ENCODE measurements around the gene PHLDB1.

The PHLDB1 gene

DNA sequence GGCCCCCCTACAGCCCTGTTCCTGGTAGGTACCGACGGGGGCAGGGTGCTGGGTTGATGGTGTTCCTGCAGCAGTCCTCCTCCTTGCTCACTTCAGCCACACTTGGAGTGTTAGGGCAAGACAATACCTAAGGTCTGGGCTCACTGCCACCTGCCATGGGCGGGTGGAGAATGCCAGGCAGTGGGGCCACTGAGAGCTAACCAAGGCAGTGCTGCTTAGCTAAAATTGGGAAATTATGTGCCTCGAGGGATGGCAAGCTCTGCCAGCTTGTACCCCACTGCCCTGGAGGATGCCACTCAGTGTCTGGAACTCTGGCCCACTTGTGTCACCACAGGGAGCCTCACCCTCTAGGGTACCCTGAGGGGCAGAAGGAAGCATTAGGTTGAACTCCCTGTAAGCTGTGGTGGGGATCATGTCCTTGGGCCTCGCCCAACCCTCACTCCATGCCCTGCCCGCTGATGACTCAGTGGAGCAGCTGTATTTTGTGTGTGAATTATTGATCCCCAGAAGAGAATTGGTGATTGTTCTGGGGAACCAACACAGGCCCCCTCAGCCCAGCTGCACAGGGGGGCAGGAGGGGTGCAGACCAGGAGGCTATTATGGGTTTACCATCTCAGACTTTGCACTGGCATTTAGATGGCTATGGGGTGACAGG lies 17.7 kb downstream of the PHLDB1 start:
- TF ChIP-seq, protein P1, sequence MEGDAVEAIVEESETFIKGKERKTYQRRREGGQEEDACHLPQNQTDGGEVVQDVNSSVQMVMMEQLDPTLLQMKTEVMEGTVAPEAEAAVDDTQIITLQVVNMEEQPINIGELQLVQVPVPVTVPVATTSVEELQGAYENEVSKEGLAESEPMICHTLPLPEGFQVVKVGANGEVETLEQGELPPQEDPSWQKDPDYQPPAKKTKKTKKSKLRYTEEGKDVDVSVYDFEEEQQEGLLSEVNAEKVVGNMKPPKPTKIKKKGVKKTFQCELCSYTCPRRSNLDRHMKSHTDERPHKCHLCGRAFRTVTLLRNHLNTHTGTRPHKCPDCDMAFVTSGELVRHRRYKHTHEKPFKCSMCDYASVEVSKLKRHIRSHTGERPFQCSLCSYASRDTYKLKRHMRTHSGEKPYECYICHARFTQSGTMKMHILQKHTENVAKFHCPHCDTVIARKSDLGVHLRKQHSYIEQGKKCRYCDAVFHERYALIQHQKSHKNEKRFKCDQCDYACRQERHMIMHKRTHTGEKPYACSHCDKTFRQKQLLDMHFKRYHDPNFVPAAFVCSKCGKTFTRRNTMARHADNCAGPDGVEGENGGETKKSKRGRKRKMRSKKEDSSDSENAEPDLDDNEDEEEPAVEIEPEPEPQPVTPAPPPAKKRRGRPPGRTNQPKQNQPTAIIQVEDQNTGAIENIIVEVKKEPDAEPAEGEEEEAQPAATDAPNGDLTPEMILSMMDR (IDR thresholded peaks at IDR 0.05; ENCODE audit: low read depth, low read length, missing control alignments) = no peak
- no peak overlapping the region for H3K4me3 ChIP-seq (replicated peaks; ENCODE audit: low read depth, low read length)
- no peak for DNase-seq (ENCODE audit: extremely low read depth, low read depth)

DNA sequence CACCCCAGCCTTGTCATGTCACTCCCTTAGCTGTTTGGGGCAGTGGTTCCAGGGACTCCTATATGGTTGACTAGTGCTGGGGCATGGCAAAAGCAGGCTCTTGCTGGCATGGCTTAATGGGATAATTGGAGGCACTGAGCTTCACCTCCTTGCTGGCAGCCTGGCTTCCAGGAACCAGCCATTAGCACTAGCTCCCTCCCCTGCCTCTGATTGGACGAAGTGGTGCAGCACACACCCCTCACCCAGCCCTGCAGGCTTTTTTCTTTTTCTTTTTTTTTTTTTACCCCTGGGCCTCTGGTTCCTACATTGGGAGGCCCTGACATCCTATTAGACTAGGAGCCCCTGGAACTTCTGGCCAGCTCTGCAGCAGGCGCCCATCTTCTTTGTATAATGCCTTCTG lies 18.6 kb downstream of the PHLDB1 start:
- TF ChIP-seq, protein P1 (IDR thresholded peaks at IDR 0.05; ENCODE audit: low read depth, low read length, missing control alignments) = no peak
- no peak for DNase-seq (ENCODE audit: extremely low read depth, low read depth)
- H3K4me3 ChIP-seq (replicated peaks; ENCODE audit: low read depth, low read length) = no peak overlapping the region

DNA sequence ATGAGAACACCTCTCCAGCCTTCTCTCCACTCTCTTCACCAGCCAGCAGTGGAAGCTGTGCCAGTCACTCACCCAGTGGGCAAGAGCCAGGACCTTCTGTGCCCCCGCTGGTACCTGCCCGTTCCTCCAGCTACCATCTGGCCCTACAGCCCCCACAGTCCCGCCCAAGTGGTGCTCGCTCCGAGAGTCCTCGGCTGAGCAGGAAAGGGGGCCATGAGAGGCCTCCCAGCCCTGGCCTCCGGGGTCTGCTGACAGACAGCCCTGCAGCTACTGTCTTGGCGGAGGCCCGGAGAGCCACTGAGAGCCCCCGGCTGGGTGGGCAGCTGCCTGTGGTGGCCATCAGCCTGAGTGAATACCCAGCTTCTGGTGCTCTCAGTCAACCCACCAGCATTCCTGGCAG lies 20.2 kb downstream of the PHLDB1 start:
- DNase-seq (ENCODE audit: extremely low read depth, low read depth) = no peak

DNA sequence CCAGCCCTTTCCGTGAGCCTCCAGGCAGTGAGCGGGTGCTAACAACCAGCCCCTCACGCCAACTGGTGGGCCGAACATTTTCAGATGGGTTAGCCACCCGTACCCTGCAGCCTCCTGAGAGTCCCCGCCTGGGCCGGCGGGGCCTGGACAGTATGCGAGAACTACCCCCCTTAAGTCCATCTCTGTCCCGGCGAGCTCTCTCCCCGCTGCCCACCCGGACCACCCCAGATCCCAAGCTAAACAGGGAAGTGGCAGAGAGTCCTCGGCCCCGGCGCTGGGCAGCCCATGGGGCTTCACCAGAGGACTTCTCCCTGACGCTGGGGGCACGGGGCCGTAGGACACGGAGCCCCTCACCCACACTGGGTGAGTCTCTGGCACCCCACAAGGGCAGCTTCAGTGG lies 20.6 kb downstream of the PHLDB1 start:
- DNase-seq (ENCODE audit: extremely low read depth, low read depth) = no peak
- no peak overlapping the region for H3K4me3 ChIP-seq (replicated peaks; ENCODE audit: low read depth, low read length)
- TF ChIP-seq, protein P1 (IDR thresholded peaks at IDR 0.05; ENCODE audit: low read depth, low read length, missing control alignments) = no peak

More for the DNA sequence above, 20.2 kb downstream of the PHLDB1 start:
- TF ChIP-seq, protein P1 (IDR thresholded peaks at IDR 0.05; ENCODE audit: low read depth, low read length, missing control alignments) = no peak
- no peak overlapping the region for H3K4me3 ChIP-seq (replicated peaks; ENCODE audit: low read depth, low read length)

DNA sequence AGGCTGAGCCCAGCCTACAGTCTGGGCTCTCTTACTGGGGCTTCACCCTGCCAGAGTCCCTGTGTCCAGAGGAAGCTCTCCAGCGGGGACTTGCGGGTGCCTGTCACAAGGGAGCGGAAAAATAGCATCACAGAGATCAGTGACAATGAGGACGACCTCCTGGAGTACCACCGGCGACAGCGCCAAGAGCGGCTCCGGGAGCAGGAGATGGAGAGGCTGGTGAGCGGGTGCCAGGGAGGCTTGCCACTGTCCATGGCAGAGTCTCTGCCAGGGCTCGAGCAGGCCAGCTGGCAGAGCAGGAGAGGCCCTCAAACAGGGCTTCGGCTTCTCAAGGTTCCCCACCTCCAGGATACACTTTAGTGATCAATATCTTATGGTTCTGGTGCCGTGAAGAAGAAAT lies 21.0 kb downstream of the PHLDB1 start:
- TF ChIP-seq, protein P1 (IDR thresholded peaks at IDR 0.05; ENCODE audit: low read depth, low read length, missing control alignments) = no peak
- no peak overlapping the region for H3K4me3 ChIP-seq (replicated peaks; ENCODE audit: low read depth, low read length)
- no peak for DNase-seq (ENCODE audit: extremely low read depth, low read depth)

DNA sequence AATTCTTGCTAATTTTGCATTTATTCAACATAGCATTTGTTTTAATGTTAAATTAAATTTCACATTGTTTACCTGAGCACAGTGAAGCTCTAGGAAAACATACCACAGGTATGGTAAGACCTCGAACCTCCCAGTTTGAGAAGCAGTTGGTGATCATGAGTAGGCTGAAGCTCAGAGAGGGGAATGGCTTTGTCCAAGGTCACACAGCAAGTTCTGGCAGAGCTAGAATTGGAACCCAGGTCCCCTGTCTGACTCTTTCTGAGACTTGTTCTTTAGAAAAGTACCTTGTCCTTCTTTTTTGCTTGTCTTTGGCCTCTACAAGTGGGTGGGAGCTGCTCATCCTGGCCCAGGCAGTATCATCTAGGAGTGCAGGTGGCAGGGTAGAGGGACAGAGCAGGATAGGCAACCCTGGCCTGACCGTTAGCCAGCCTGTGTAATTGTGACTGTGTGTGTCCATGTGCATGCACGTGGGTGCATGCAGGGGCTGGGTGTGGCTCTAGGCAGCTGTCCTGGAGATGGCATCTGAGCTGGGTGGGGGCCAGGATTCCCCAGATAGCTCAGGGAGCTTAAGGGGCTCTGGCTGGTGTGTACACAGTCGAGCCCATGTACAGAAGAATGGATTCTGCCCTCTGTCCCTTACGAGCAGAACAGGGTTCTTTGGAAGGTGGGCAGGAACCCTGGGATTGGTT lies 21.6 kb downstream of the PHLDB1 start:
- DNase-seq (ENCODE audit: extremely low read depth, low read depth) = no peak
- TF ChIP-seq, protein P1 (IDR thresholded peaks at IDR 0.05; ENCODE audit: low read depth, low read length, missing control alignments) = no peak

More for the DNA sequence above, 21.6 kb downstream of the PHLDB1 start:
- no peak overlapping the region for H3K4me3 ChIP-seq (replicated peaks; ENCODE audit: low read depth, low read length)

Measured in HFF-Myc (cell line).